PC-9 (cell line): ENCODE measurements around the gene APBB1IP.

ENCODE experiments used
- EZH2 ChIP-seq: fragments of 200-600 bp; sonication (generic); IDR thresholded peaks from 2 replicates; pipeline ENCODE4 v1.8.0; 2017; ENCODE audit warnings: antibody characterized with exemption, low read depth
- TF ChIP-seq, protein P1 (sequence below): fragments of 200-600 bp; sonication (generic); conservative IDR thresholded peaks from 2 replicates; pipeline ENCODE4 v1.6.1; 2017; ENCODE audit warnings: mixed run types, antibody characterized with exemption, mild to moderate bottlenecking, moderate library complexity

DNA sequence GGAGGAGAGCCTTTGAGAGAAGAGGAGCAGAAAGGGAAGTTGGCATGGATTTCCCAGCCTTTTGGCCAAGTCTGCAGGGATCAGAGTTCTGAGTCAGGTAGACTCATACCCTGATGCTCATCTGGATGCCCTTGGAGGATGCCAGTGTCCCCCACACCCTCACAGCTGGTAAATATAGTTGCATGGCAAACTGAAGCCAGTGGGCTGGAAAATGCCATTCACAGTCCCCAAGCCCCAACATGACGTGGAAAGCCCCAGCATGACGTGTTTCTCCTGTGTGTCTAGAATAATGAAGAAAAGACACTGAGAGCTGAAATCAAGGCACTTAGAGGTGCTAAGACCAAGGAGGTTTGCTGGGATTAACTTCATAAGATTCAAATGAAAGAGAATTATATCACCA lies 24.8 kb upstream of the APBB1IP start:
- TF ChIP-seq, protein P1, sequence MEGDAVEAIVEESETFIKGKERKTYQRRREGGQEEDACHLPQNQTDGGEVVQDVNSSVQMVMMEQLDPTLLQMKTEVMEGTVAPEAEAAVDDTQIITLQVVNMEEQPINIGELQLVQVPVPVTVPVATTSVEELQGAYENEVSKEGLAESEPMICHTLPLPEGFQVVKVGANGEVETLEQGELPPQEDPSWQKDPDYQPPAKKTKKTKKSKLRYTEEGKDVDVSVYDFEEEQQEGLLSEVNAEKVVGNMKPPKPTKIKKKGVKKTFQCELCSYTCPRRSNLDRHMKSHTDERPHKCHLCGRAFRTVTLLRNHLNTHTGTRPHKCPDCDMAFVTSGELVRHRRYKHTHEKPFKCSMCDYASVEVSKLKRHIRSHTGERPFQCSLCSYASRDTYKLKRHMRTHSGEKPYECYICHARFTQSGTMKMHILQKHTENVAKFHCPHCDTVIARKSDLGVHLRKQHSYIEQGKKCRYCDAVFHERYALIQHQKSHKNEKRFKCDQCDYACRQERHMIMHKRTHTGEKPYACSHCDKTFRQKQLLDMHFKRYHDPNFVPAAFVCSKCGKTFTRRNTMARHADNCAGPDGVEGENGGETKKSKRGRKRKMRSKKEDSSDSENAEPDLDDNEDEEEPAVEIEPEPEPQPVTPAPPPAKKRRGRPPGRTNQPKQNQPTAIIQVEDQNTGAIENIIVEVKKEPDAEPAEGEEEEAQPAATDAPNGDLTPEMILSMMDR = no peak
- TF ChIP-seq EZH2 = no peak
